GM12878 (cell line): ENCODE measurements around the gene LAMA5.

Experiments
- FOS ChIP-seq: IDR thresholded peaks from 3 replicates; pipeline ENCODE4 v1.6.1; 2011; ENCODE audit warnings: borderline replicate concordance; ENCODE audit not compliant: insufficient read length; ENCODE audit errors: extremely low read depth
- FOXM1 ChIP-seq: IDR thresholded peaks from 2 replicates; pipeline ENCODE4 v1.6.1; 2012; ENCODE audit warnings: low read depth, mild to moderate bottlenecking, inconsistent platforms, low read length, moderate library complexity
- GABPA ChIP-seq: IDR thresholded peaks from 2 replicates; pipeline ENCODE4 v1.6.1; 2014; ENCODE audit warnings: antibody characterized with exemption, low read depth, mild to moderate bottlenecking, inconsistent platforms
- HCFC1 ChIP-seq: fragments of 150-350 bp; IDR thresholded peaks from 2 replicates; pipeline ENCODE4 v1.6.1; 2014; ENCODE audit warnings: low read length
- MYB ChIP-seq: fragments of 150-350 bp; IDR thresholded peaks from 2 replicates; pipeline ENCODE4 v1.6.1; 2014; ENCODE audit warnings: mild to moderate bottlenecking, low read depth, low read length, borderline replicate concordance
- POLR2A ChIP-seq: IDR thresholded peaks from 2 replicates; pipeline ENCODE4 v1.6.1; 2011; ENCODE audit warnings: low read depth, mild to moderate bottlenecking, low read length
- RELA ChIP-seq: fragments of 450-650 bp; IDR thresholded peaks from 2 replicates; pipeline ENCODE4 v1.8.0; 2014; ENCODE audit warnings: borderline replicate concordance; ENCODE audit not compliant: partially characterized antibody
- SREBF2 ChIP-seq: IDR thresholded peaks from 2 replicates; pipeline ENCODE4 v1.6.1; 2012; ENCODE audit warnings: mild to moderate bottlenecking, low read length
- YY1 ChIP-seq: IDR thresholded peaks from 2 replicates; pipeline ENCODE4 v1.6.1; 2011; ENCODE audit warnings: low read depth, mild to moderate bottlenecking, low read length
- ZNF274 ChIP-seq: IDR thresholded peaks from one replicate; pipeline ENCODE4 v1.8.0; 2011; ENCODE audit not compliant: insufficient read length, insufficient read depth
- TF ChIP-seq, protein P1 (sequence below), 3 experiments: IDR thresholded peaks in 2 of 3; conservative IDR thresholded peaks in 1 of 3; 2 replicates each; pipeline ENCODE4 v1.5.1; 2011; ENCODE audit warnings: low read depth in 3 of 3, low read length in 3 of 3, mild to moderate bottlenecking in 3 of 3, control low read depth in 2 of 3, moderate library complexity in 2 of 3, inconsistent platforms in 1 of 3, mixed read lengths in 1 of 3; ENCODE audit not compliant: control insufficient read depth in 2 of 3, insufficient read depth in 1 of 3; ENCODE audit errors: extremely low read depth in 1 of 3
- TF ChIP-seq, protein P2 (sequence below): IDR thresholded peaks from 2 replicates; pipeline ENCODE4 v1.6.1; 2012; ENCODE audit warnings: low read depth, low read length, improper control_type of control experiment

DNA sequence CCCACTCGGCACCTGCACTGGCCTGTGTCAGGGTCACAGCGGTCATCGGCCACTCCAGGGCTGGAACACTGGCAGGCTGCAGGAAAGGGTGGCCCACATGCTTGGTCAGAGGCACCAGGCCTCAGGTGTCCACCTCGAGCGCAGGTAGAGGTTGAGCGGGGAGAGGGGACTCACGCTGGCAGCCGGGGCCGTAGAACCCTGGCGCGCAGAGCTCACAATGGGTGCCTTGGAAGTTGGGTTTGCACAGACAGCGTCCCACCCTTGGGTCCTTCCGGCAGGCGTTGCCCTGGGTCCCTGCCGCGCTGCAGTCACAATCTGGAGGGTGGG is 28.9 kb downstream of the LAMA5 start:
- TF ChIP-seq, protein P1, sequence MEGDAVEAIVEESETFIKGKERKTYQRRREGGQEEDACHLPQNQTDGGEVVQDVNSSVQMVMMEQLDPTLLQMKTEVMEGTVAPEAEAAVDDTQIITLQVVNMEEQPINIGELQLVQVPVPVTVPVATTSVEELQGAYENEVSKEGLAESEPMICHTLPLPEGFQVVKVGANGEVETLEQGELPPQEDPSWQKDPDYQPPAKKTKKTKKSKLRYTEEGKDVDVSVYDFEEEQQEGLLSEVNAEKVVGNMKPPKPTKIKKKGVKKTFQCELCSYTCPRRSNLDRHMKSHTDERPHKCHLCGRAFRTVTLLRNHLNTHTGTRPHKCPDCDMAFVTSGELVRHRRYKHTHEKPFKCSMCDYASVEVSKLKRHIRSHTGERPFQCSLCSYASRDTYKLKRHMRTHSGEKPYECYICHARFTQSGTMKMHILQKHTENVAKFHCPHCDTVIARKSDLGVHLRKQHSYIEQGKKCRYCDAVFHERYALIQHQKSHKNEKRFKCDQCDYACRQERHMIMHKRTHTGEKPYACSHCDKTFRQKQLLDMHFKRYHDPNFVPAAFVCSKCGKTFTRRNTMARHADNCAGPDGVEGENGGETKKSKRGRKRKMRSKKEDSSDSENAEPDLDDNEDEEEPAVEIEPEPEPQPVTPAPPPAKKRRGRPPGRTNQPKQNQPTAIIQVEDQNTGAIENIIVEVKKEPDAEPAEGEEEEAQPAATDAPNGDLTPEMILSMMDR (IDR thresholded peaks at IDR 0.05 in 2 of 3, conservative IDR thresholded peaks at IDR 0.05 in 1 of 3; ENCODE audit: control insufficient read depth in 2 of 3, extremely low read depth in 1 of 3, insufficient read depth in 1 of 3, low read depth in 3 of 3, low read length in 3 of 3), result no peak
- TF ChIP-seq FOS (no peak), GABPA (no peak), POLR2A (0 out of 2 replicates have a peak, but pooled peaks have one; percentile 0), FOXM1 (no peak), MYB (no peak), YY1 (no peak), HCFC1 (no peak), ZNF274 (no peak), SREBF2 (no peak), RELA (no peak)
- TF ChIP-seq, protein P2, sequence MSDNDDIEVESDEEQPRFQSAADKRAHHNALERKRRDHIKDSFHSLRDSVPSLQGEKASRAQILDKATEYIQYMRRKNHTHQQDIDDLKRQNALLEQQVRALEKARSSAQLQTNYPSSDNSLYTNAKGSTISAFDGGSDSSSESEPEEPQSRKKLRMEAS, result no peak
